Bronchial epithelial cell (primary cell): ENCODE data around the gene CHORDC1. TPM values are rescaled to one million over a fixed set of nuclear protein-coding genes. Genes with fewer than 3 reads are reported as not detected.
A peak's percentile ranks its signal among the peaks of the same experiment; 100 is the strongest.

Experiments used
- DNase-seq: peaks from one replicate; pipeline ENCODE4 v3.0.0-alpha.2; 2010; ENCODE audit warnings: low read depth
- FAIRE-seq: peaks from 2 replicates; lab custom pipeline; 2011; peaks lifted over from hg19 to GRCh38; lab: Jason Lieb, UNC
- H3K27me3 ChIP-seq: 2 replicates; pipeline ENCODE4 v1.5.1; 2011; ENCODE audit warnings: low read length; ENCODE audit not compliant: control insufficient read depth, insufficient read depth
- H3K36me3 ChIP-seq: 2 replicates; pipeline ENCODE4 v1.5.1; 2011; ENCODE audit warnings: low read length; ENCODE audit not compliant: control insufficient read depth, insufficient read depth
- H3K4me3 ChIP-seq: 2 replicates; pipeline ENCODE4 v1.5.1; 2011; ENCODE audit warnings: mild to moderate bottlenecking, low read depth, low read length, control low read depth
- CTCF ChIP-seq: IDR thresholded peaks from 2 replicates; pipeline ENCODE4 v1.5.1; 2011; ENCODE audit warnings: mild to moderate bottlenecking, moderate library complexity, low read length, control low read depth, inconsistent platforms; ENCODE audit not compliant: insufficient read depth, severe bottlenecking
- total RNA-seq: library from RNA; depleted of rRNA; stranded (reverse); fragments of >200 nt; gene quantifications from 2 replicates; pipeline ENCODE4 v1.2.1, GENCODE V29; 2014

CHORDC1 gene
- total RNA-seq, 1 donor from 2014 or later = 24.2 TPM

GRCh38 chr11:90221803-90222458, 918 bp downstream of the CHORDC1 start:
- no peak for TF ChIP-seq CTCF
- FAIRE-seq = no peak
- H3K27me3 ChIP-seq = no peaks in the 10 kb centered on the region
- no peak for DNase-seq
- H3K36me3 ChIP-seq = no peaks in the 10 kb centered on the region
- H3K4me3 ChIP-seq = peak overlapping the region; percentile 65

- Histone ChIP-seq H3K36me3 (no peaks in the 10 kb centered on the region), H3K27me3 (no peaks in the 10 kb centered on the region), H3K4me3 (no peak overlapping the region)
- peak; percentile 74 for DNase-seq
- no peak for FAIRE-seq
- TF ChIP-seq CTCF = no peak
Observed at GRCh38 chr11:90220391-90220790, 2.5 kb downstream of the CHORDC1 start.

- Histone ChIP-seq H3K36me3 (no peaks in the 10 kb centered on the region), H3K4me3 (no peak overlapping the region), H3K27me3 (no peaks in the 10 kb centered on the region)
- DNase-seq = no peak
- no peak for TF ChIP-seq CTCF
- no peak for FAIRE-seq
Observed at GRCh38 chr11:90219438-90219837, 3.4 kb downstream of the CHORDC1 start.

GRCh38 chr11:90218606-90219005, 4.2 kb downstream of the CHORDC1 start:
- H3K36me3 ChIP-seq = no peaks in the 10 kb centered on the region
- no peaks in the 10 kb centered on the region for H3K27me3 ChIP-seq
- DNase-seq (no peak), FAIRE-seq (no peak)
- no peak overlapping the region for H3K4me3 ChIP-seq
- TF ChIP-seq CTCF = no peak

- no peak for DNase-seq
- no peak for TF ChIP-seq CTCF
- Histone ChIP-seq H3K4me3 (no peak overlapping the region), H3K36me3 (no peaks in the 10 kb centered on the region), H3K27me3 (no peaks in the 10 kb centered on the region)
- FAIRE-seq = no peak
Observed at GRCh38 chr11:90216611-90217010, 6.2 kb downstream of the CHORDC1 start.

GRCh38 chr11:90213322-90213721, 9.5 kb downstream of the CHORDC1 start:
- Histone ChIP-seq H3K36me3 (peaks cover 3% of the 10 kb centered on the region), H3K4me3 (no peak overlapping the region), H3K27me3 (no peaks in the 10 kb centered on the region)
- TF ChIP-seq CTCF = no peak
- no peak for DNase-seq
- FAIRE-seq = no peak
